K562 (cell line): ENCODE data around the gene ERBB3. TPM values are rescaled to one million over a fixed set of nuclear protein-coding genes. Genes with fewer than 3 reads are reported as not detected.
A peak's percentile ranks its signal among the peaks of the same experiment; 100 is the strongest.

Experiments used
- ARID4B ChIP-seq: sonication (generic); formaldehyde crosslinking; IDR thresholded peaks from 2 replicates; pipeline ENCODE4 v1.8.0; 2022; ENCODE audit warnings: mild to moderate bottlenecking, missing genetic modification reagents
- BCLAF1 ChIP-seq, 2 experiments: fragments of 450-650 bp in 1 of 2; IDR thresholded peaks; 2 replicates each; pipeline ENCODE4 v1.6.1; 2011 to 2017; ENCODE audit warnings: low read depth in 2 of 2, antibody characterized with exemption in 1 of 2, borderline replicate concordance in 1 of 2, low read length in 1 of 2, mild to moderate bottlenecking in 1 of 2, mixed read lengths in 1 of 2; ENCODE audit not compliant: control insufficient read depth in 1 of 2
- CBFB ChIP-seq: sonication (generic); formaldehyde crosslinking; IDR thresholded peaks from 2 replicates; pipeline ENCODE4 v1.4.0; 2020; ENCODE audit warnings: mild to moderate bottlenecking, missing genetic modification reagents
- HNRNPUL1 ChIP-seq: fragments of 200-400 bp; formaldehyde crosslinking; IDR thresholded peaks from 2 replicates; pipeline ENCODE4 v1.6.1; 2017; ENCODE audit warnings: low read length
- MEIS2 ChIP-seq: fragments of 450-650 bp; IDR thresholded peaks from 2 replicates; pipeline ENCODE4 v1.6.1; 2014; ENCODE audit warnings: mild to moderate bottlenecking; ENCODE audit not compliant: partially characterized antibody
- MTA1 ChIP-seq: fragments of 450-650 bp; IDR thresholded peaks from 2 replicates; pipeline ENCODE4 v1.6.1; 2017; ENCODE audit warnings: borderline replicate concordance
- NBN ChIP-seq: fragments of 450-650 bp; IDR thresholded peaks from 2 replicates; pipeline ENCODE4 v1.6.1; 2016; ENCODE audit warnings: low read depth, mild to moderate bottlenecking
- PHTF2 ChIP-seq: fragments of 250-450 bp; sonication (Bioruptor Pico); IDR thresholded peaks from 2 replicates; pipeline ENCODE4 v1.5.0; 2021; ENCODE audit warnings: mild to moderate bottlenecking
- POLR2A ChIP-seq: fragments of 450-650 bp; conservative IDR thresholded peaks from 2 replicates; pipeline ENCODE4 v1.6.1; 2016
- RBFOX2 ChIP-seq: fragments of 200-400 bp; formaldehyde crosslinking; IDR thresholded peaks from 2 replicates; pipeline ENCODE4 v1.6.1; 2017; ENCODE audit warnings: low read depth, mild to moderate bottlenecking, low read length, moderate library complexity
- SMAD3 ChIP-seq: fragments of 450-650 bp; formaldehyde crosslinking; conservative IDR thresholded peaks from 2 replicates; pipeline ENCODE4 v1.4.0; 2020; ENCODE audit warnings: mild to moderate bottlenecking
- SMAD4 ChIP-seq: fragments of 250-450 bp; sonication (Bioruptor Pico); conservative IDR thresholded peaks from 2 replicates; pipeline ENCODE4 v1.8.0; 2021; ENCODE audit warnings: inconsistent platforms, mild to moderate bottlenecking, moderate library complexity
- SP1 ChIP-seq: sonication (generic); formaldehyde crosslinking; IDR thresholded peaks from 2 replicates; pipeline ENCODE4 v1.8.1; 2022; ENCODE audit warnings: mild to moderate bottlenecking, missing genetic modification reagents
- TAF15 ChIP-seq: fragments of 200-400 bp; formaldehyde crosslinking; IDR thresholded peaks from 2 replicates; pipeline ENCODE4 v1.6.1; 2017; ENCODE audit warnings: mild to moderate bottlenecking, low read depth, low read length, moderate library complexity
- TBL1XR1 ChIP-seq, 2 experiments: IDR thresholded peaks; 2 replicates each; pipeline ENCODE4 v1.6.1; 2012; ENCODE audit warnings: improper control_type of control experiment in 2 of 2, low read length in 2 of 2, mild to moderate bottlenecking in 1 of 2
- THRAP3 ChIP-seq: fragments of 450-650 bp; IDR thresholded peaks from 2 replicates; pipeline ENCODE4 v1.6.1; 2016; ENCODE audit warnings: mild to moderate bottlenecking, inconsistent platforms, borderline replicate concordance
- ZFP91 ChIP-seq: sonication (generic); formaldehyde crosslinking; IDR thresholded peaks from 2 replicates; pipeline ENCODE4 v1.8.0; 2022; ENCODE audit warnings: mild to moderate bottlenecking, missing genetic modification reagents
- ZFX ChIP-seq: sonication (generic); formaldehyde crosslinking; IDR thresholded peaks from 2 replicates; pipeline ENCODE4 v1.8.0; 2022; ENCODE audit warnings: mild to moderate bottlenecking, missing genetic modification reagents, moderate library complexity
- ZNF586 ChIP-seq: fragments of 450-650 bp; formaldehyde crosslinking; conservative IDR thresholded peaks from 2 replicates; pipeline ENCODE4 v1.4.0; 2020; ENCODE audit warnings: mild to moderate bottlenecking, moderate library complexity
- polyA plus RNA-seq, 8 experiments: library from polyadenylated mRNA; depleted of rRNA in 4 of 8; stranded (reverse) in 5 of 8; unstranded in 3 of 8; fragments of >200 nt; fragmentation: Nextera tagmentation in 2 of 8; fragmentation: Illumina TruSeq in 1 of 8; extraction: Ambion mirVana in 2 of 8; extraction: Trizol in 1 of 8; gene quantifications; 2 replicates each; pipeline versions ENCODE4 v1.2.1 to v1.2.3, GENCODE V29; 2011 to 2014; ENCODE audit warnings: inconsistent platforms in 1 of 8, missing spikeins in 1 of 8
- total RNA-seq, 7 experiments: library from RNA; depleted of rRNA in 6 of 7; stranded (reverse); fragments of >200 nt in 6 of 7; fragmentation: Illumina TruSeq in 2 of 7; extraction: Trizol in 2 of 7; gene quantifications; 2 replicates each; pipeline versions ENCODE4 v1.2.1 to v1.2.3, GENCODE V29; 2011 to 2021; ENCODE audit warnings: low replicate concordance in 1 of 7

ERBB3 gene
- total and polyA plus RNA-seq, 9 of the 15 experiments (the other 6 are each of a cell fraction or from before 2014, with no cell fraction given): 1.5 to 5.4 (median 3.8) TPM

GRCh38 chr12:56079723-56080555 lies at the start of gene ERBB3 (continued):
- TF ChIP-seq ARID4B (CRISPR knock-in tag) (peak; percentile 81), SMAD4 (CRISPR knock-in tag) (0 out of 2 replicates have a peak, but pooled peaks have one; percentile 13), MTA1 (peak; percentile 83; the same call in 1 of the 2 replicates), HNRNPUL1 (no peak), MEIS2 (peak; percentile 33), THRAP3 (no peak), TBL1XR1 (IDR thresholded peaks at IDR 0.05; ENCODE audit: low read length in 2 of 2) (peak in 1 of 2 experiments; percentile 8; a peak in 1 of 4 replicates), PHTF2 (no peak), NBN (peak; percentile 84), POLR2A (peak; percentile 36; the same call in 1 of the 2 replicates), CBFB (CRISPR knock-in tag) (peak; percentile 56; the same call in 1 of the 2 replicates), RBFOX2 (peak; percentile 70), ZNF586 (CRISPR knock-in tag) (no peak), ZFX (CRISPR knock-in tag) (peak; percentile 48), BCLAF1 (IDR thresholded peaks at IDR 0.05; ENCODE audit: borderline replicate concordance in 1 of 2, control insufficient read depth in 1 of 2, low read depth in 2 of 2, low read length in 1 of 2) (no peak), TAF15 (0 out of 2 replicates have a peak, but pooled peaks have one; percentile 34), SP1 (CRISPR knock-in tag) (peak; percentile 76), SMAD3 (CRISPR knock-in tag) (no peak), ZFP91 (CRISPR knock-in tag) (no peak)
